ENCODE measurements around the gene FGD4.
"Not testable (repeated sequence)": the region's sequence is repeated elsewhere in the genome, so short reads cannot be mapped to it uniquely, and the experiment has no call there.

Gene FGD4

DNA sequence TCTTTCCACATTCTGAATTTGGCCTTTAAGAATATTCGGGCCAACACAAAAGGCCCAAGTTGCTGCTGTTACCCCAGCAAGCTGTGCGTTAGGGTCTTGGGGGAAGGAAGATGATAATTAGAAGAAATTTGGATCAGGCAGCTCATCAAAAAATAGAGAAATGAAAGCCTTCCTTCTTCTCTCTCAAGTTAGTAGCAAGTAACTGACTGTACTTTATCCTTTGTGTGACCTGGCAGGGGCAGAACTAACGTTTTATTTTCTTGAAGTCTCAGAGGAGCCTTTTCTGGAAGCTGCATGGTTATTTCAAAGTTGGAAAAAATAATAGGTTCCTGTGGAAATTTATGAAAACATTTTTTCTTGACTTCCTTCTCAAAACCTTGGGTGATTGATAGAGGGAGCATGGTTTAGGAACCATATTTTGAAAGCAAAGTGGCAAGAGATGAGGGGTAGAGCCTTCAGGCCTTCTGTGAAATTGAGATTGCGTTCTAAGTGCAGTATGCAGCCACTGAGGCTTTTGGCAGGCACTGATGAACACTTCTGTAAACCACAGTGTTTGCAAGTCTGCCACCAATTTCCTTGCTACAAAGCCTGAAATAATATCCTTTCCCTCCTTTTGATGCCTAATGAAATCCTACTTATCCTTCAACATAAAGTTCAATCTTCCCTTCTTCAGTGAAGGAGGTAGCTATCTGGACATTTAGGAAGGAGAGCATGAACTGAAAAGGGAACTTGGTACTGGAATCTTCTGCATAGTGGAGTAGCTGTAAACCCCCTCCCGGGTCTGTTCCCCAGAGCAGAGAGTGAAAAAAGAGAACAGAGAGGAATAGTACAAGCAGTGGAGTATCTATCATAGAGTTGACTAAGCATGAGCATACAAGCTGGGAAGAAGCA lies 123.2 kb downstream of the FGD4 start:
- DNase-seq (ENCODE audit: low spot score), result no peak

DNA sequence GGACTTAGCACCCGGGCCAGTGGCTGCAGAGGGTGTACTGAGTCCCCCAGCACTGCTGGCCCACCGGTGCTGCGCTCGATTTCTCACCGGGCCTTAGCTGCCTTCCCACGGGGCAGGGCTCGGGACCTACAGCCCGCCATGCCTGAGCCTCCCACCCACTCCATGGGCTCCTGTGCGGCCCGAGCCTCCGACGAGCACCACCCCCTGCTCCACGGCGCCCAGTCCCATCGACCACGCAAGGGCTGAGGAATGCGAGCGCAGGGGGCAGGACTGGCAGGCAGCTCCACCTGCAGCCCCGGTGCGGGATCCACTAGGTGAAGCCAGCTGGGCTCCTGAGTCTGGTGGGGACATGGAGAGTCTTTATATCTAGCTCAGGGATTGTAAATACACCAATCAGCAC lies 126.4 kb downstream of the FGD4 start:
- not testable (repeated sequence) for DNase-seq (ENCODE audit: low spot score)

DNA sequence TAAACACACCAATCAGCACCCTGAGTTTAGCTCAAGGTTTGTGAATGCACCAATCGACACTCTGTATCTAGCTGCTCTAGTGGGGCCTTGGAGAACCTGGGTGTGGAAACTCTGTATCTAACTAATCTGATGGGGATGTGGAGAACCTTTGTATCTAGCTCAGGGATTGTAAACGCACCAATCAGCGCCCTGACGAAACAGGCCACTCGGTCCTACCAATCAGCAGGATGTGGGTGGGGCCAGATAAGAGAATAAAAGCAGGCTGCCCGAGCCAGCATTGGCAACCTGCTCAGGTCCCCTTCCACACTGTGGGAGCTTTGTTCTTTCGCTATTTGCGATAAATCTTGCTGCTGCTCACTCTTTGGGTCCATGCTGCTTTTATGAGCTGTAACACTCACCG lies 127.0 kb downstream of the FGD4 start:
- not testable (repeated sequence) for DNase-seq (ENCODE audit: low spot score)

DNA sequence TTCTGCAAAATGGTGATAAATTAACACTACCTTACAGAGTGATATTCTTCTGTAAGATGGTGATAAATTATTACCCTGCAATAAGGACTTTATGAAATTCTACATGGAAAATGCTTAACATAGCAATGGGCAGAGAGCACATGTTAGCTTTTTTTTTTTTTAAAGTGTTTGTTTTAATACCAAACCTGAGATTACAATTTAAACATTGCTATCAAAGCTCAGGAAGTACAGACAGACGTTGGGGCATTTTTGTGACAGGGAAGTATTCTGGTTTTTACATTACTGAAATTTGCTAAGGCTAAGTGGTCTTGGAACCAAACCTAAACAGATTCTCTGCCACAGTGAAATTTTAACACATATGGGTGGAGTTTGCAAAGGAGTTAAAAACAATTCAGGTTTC lies 133.1 kb downstream of the FGD4 start:
- no peak for DNase-seq (ENCODE audit: low spot score)

DNA sequence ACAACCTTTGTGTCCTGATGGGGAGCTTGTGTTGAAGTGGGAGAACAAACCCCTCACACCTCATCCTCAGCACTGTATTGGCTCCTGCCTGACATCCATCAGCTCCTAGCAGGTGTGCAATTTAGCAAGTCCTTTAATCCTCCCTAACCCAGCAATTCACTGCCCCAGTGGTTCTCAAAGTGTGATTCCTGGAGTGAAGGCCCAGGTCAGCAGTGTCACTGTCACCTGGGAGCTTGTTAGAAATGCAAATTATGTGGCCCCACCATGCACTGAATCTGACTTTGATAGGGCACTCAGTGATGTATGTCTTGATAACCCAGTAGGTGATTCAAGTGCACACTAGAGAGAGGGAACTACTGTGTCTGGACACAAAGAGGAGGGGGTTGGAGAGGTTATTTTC lies 133.6 kb downstream of the FGD4 start:
- DNase-seq (ENCODE audit: low spot score), result no peak

DNA sequence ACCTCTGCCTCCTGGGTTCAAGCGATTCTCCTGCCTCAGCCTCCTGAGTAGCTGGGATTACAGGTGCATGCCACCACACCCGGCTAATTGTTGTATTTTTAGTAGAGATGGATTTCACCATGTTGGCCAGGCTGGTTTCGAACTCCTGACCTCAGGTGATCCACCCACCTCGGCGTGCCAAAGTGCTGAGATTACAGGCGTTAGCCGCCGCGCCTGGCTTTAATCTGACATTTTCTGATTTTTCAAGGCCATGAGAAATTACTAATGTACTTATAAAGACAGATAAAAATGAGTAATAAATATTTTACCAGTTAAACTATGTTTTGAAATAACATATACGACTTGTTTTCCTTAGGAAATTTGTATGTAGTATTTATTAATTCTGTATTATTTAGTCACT lies 134.1 kb downstream of the FGD4 start:
- DNase-seq (ENCODE audit: low spot score), result not testable (repeated sequence)

DNA sequence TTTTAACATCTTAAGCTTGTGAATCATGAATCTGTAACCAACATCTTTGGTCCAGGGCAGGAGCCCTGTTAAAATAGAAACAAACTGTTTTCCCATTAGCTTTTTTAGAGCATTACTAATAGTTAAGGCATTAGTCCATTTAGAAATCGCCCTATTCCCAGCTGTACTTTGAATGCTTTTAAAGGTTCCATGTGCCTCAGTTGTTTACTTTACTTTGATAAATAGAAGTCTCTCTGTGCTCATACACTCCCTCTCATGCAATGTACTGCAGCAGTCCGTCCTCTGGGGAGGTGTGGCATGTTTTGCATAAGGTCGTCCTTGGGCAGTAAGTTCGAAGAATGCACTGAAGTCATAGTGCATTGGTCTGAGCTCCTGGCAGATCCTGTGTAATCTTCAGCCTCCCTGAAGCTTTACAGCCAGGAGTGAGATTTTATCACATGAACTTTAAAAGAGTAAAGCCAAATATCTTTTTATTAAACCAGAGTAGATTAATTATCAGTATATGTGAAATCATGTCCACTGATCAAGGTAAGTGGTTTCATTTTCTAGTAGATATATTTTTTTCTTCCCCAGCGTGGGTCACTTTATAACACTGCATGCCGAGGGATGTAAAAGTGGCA lies 134.7 kb downstream of the FGD4 start:
- DNase-seq (ENCODE audit: low spot score), result peak; percentile 77

DNA sequence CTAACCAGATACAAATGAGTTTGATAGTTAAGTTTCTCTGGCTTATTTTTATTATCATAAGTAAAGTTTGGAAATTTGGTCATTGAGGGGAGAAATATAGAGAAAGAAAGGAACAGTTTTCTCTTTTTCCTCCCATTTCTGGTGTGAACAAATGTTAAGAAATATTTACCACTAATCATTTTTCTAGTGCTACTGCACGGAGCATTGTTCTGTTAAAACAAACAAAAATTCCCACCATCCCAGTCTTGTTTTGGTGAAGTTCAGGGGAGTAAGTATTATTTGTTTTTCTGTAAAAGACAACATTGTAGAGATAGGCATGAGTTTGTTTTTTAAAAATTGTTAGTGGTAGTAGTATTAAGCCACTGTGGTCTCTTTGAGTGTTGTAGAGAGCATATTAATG lies 135.3 kb downstream of the FGD4 start:
- no peak for DNase-seq (ENCODE audit: low spot score)

DNA sequence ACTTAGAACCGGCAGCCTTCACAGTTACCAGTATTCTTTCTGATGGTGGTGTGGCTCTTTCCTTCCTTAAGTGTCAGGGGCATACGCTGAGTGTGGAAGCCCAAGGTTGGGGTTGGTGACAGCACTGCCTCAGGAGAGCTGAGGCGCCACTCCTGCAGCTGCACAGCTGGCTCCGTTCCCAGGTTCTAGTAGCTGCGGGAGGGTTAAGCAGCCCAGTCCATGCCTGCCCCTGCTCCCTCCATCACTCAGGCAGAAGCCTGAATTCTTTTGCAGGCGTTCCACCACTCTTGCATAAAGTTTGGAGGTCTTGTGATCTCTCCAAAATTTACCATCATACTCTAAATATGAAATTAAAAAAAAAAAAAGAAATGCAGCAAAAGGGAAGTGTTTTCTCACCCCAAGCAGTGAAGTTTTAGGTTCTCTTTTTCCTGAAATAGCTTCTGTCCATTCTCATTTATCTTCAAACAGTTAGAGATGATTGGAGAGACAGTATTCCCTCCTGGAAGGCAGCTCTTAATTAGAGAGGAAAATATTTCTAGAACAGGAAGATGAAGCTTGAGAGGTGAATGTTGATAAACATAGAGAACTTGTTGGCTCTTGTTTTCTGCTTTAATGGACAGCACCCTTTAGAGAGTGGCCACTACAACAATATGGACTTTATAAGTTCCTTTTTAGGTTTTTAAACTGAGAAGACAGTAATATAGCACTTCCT lies 136.1 kb downstream of the FGD4 start:
- peak; percentile 59 for DNase-seq (ENCODE audit: low spot score)

DNA sequence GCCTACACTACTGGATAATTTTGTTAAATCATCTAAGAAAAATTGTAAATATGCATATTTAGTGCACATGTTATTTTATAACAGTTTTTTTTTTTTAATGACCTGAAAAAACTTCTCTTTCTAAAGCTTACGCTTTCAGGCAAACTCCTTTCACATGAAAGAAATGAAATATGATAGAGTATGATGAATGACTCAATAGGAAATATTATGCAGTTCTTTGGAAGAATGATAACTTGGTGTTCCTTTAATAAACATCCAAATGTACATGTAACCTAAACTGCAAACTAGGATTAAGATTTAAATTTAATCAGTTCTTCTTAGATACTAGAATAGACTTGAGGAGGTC lies 136.6 kb downstream of the FGD4 start:
- DNase-seq (ENCODE audit: low spot score), result no peak

DNA sequence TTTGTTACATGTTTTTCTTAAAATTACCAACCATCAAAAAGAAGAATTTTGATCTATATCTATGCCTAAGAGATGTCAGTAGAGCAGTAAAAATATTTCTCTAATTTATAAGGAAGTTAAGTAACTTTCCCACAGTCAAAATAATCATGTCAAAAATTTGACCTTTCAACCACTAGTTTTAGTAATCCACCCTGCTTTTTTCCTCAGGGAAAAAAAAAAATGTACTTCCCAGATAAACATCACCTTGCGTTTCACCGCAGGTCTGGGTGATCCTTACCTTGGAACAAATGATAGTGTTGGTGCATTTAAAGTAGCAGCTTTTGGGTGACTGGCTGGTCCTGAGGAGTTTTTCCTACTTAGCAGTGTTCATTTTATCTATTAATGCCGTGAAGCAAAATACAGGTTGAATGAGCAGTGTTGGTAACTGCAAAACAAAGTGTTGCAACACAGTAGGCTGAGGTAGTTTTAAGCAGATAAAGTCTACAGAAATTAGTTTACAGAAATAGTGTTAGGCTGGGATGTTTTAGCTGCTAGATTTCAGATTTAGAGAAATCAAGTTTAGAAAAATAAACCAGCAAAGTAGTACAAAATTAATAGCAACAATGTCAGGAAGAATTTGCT lies 142.5 kb downstream of the FGD4 start:
- no peak for DNase-seq (ENCODE audit: low spot score)

DNA sequence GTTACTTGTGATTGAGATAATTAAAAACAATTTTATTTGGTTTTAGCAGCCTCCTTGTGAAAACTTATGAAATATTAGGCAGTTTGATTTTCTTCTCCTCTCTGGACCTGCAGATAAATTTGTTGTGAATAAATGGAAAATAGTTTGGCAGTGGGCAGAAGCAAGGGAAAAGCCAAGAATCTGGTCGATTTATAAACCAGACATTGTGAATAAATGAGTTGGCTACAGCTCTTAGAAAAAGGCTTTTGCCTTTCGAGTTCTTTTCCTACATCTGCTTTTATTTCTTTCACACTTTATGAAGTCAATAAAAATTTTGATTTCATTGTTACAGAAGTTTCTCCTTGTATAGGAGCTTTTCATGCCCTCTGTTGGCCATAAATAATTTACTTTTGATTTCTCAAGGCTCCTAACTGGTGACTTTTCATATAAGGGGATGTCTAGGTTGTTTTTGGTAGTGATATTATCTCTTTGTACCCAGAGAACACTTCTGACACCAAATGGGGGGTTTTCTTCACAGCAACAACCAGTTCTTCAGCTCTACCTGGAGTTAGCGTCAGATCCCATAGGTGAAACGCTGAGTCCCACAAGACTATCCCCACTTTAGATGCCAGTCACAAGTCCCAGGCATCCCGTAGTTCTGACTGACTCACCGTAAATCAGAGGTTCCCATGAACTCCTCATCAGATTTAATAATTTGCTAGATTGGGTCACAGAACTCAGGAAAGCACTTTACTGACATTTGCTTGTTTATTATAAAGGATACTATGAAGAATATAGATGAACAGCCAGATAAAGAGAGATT lies 143.3 kb downstream of the FGD4 start:
- no peak for DNase-seq (ENCODE audit: low spot score)

DNA sequence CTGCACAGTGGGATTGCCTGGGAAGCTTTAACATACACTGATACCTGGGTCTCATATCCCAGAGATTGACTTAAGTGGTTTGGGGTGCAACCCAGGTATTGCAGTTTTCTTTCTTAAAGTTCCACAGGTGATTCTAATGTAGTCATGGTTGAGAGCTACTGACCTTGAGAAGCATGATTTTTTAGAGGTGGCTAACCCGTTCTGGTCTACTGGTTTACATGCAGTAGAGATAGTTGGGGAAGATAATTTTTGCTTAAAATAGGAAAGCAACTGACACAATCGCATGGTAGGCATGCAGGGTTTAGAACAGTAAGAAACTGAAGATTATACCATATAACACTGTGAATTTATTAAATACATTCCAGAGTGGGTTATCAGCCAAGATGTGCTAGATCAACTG lies 145.5 kb downstream of the FGD4 start:
- DNase-seq (ENCODE audit: low spot score), result no peak

DNA sequence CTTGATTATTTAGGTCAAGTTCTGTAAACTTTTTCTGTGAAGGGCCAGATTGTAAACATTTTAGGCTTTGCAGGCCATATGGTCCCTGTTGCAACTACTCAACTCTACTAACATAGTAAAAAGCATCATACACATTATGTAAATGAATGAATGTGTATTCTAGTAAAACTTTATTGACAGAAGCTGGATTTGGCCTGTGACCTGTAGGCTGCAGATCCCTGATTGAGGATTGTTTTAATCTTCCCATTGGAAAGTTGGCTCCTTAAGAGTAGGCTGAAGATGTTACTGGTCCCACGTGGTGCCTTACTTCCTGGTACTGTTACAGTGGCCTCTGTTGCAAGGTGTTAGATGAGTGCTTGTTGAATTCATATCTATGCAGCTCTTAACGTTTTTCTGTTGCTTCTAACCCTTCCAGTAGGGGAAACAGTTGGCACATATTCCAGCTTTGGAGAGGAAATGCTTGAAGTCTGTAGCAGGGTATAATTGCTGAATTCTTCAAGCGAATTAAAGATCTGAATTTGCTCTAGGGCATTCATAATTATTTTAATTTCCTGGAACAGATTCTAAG lies 146.1 kb downstream of the FGD4 start:
- DNase-seq (ENCODE audit: low spot score), result no peak

DNA sequence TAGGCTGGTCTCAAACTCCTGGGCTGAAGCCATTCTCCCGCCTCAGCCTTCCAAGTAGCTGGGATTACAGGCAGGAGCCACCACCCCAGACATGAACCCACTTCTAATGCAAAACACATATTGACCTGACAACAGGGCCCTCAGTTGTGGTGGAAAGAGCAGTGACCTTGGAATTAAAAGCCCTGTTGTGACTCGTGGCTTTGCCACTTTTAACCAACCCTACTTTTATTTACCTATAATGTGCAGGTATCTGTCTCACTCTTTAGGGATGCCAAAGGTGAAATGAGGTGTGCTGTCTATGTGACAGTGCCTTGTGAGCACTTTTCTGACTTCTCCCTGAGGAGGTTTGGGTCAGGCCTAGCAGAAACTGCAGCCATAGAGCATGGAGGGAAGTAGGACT lies 146.9 kb downstream of the FGD4 start:
- DNase-seq (ENCODE audit: low spot score), result no peak

DNA sequence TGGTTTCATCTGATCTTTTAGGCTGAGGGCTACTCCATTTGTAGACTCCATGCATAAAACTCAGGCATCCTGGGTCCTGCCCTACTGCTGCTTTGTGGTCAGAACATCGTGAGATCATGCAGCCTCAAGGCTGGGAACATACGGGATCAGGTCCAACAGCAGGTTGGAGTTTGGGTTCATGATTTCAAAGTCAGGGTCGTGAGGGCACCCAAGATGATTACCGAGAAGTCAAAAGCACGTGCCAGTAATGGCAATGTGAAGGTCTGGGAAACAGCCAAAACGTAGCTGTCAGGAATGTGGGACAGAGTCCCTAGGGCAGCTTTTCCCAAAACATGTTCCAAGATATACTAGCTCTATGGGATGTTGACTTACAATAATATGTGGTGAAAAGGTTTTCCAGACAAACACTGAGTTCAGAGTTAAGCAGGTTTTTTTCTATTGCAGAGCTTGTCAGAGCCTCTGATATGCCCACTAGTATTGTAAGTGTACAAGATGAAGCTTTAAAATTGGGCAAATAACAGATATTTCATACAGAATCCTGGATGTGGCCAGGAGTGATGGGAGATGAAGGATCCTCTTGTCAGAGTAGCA lies 149.4 kb downstream of the FGD4 start:
- peak; percentile 71 for DNase-seq (ENCODE audit: low spot score)

DNA sequence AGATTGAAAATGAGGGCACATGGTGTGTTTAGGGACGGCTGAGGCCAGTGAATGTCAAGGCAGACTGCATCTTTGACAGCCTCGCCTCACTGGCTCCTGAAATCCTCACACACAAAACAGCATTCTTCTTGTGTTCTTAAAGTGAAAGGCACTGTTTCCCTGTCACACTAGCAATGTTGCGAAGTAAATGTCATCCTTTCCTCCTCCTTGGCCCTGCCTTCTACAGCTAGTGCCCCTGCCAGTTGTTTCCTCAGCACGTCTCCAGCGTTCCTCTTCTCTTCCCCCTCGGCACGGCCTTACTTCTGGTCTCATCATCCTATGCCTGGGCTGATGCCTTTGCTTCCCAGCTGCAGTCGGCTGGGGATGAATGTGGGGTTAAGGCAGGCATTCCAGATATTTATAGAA lies 150.3 kb downstream of the FGD4 start:
- peak; percentile 30 for DNase-seq (ENCODE audit: low spot score)

DNA sequence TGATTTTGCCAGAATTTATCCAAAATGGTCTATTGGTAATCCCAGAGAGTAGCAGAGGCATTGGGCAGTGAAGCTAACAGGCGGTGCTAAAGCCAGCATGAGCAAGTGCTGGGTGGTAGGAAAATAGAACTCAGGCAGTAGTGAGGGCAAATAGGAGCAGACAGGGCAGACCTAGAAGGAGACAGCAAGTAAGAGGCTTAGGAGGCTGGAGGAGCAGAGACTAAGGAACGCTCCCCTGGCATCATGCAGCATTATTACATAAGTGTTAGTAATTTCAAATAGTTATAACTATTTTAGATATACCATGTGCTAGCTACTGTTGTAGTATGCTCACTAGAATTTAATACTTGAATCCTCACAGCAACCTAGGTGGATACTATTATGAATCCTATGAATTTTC lies 151.7 kb downstream of the FGD4 start:
- no peak for DNase-seq (ENCODE audit: low spot score)

DNA sequence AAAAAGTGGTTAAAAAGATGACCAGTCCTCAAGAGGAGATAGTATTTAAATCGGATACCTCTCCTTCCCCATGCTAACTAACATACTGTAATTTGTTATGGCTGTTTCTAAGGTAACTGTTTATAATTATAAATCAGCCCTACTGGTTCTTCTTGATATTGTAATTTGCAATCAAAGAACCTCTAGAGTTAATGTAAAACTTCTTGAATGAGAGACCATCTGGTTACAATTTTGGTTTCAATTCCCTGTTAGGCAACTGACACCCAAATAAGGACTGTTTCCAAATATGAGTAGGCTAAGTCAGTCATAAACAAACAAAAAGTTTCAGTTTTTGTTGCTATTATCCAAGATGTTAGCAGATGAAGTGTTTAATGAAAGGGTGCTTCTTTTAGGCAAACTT lies 159.5 kb downstream of the FGD4 start:
- peak; percentile 73 for DNase-seq (ENCODE audit: low spot score)

DNA sequence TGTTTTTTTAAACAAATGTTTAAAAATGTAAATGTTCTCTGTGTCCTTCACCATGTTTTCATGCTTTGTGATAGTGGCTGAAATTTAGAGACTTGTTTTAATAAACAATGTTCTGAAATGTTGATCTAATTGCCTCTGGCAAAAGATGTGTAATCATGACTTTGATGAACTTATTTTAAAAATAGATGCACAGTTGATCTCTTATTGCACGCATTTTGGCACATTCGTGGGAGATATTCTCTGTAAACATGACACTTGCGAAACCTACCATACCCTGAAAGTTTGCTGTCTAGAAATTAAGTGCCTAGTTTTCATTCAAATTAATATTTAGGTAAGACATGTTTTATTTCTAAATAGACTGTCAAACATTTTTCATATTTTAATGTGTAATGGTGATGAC lies 160.1 kb downstream of the FGD4 start:
- no peak for DNase-seq (ENCODE audit: low spot score)

DNA sequence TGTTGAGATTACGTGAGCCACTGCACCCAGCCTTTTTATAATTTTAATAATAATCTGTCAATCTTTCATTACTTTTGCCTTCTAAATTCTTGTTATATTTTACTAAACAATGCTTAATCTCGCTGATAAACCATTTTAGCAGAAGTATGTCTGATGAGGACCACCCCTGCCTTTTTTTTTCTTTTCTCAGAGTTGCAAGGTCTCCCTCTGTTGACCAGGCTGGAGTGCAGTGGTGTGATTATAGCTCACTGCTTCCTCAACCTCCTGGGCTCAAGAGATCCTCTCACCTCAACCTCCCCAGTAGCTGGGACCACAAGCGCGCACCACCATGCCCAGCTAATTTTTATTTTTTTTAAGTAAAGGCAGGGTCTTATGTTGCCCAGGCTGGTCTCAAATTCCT lies 161.2 kb downstream of the FGD4 start:
- no peak for DNase-seq (ENCODE audit: low spot score)

Measured in GM03348 (cell line).